ENCODE measurements around the gene ZNF491. TPM values are rescaled to one million over a fixed set of nuclear protein-coding genes. Genes with fewer than 3 reads are reported as not detected.
"Not testable (repeated sequence)": the region's sequence is repeated elsewhere in the genome, so short reads cannot be mapped to it uniquely, and the experiment has no call there.

Gene ZNF491
- total and polyA plus RNA-seq, 9 of the 15 experiments (the other 6 are each of a cell fraction or from before 2014, with no cell fraction given) = 0.19 to 0.95 (median 0.39) TPM; not detected in 1

DNA sequence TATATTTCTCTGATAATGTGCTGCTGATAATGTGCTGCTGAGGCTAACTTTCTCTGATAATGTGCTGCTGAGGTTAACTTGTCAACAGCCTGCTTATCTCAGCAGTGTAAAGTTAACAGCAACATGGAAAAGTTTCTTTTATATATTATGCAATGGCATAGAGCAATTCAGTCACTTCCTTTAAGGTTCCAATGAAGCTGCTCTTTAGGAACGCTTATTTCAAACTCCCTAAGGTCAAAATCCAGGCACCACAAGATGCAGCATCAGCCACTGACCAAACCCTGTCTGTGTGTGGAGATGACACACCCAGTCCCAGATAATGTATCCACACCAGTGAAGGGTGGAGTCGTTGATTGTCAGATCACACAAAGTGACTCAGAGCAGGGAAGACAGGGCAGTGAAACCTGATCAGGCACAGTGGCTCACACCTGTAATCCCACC lies 37.3 kb downstream of the ZNF491 start (continued):
- TF ChIP-seq, protein P1, sequence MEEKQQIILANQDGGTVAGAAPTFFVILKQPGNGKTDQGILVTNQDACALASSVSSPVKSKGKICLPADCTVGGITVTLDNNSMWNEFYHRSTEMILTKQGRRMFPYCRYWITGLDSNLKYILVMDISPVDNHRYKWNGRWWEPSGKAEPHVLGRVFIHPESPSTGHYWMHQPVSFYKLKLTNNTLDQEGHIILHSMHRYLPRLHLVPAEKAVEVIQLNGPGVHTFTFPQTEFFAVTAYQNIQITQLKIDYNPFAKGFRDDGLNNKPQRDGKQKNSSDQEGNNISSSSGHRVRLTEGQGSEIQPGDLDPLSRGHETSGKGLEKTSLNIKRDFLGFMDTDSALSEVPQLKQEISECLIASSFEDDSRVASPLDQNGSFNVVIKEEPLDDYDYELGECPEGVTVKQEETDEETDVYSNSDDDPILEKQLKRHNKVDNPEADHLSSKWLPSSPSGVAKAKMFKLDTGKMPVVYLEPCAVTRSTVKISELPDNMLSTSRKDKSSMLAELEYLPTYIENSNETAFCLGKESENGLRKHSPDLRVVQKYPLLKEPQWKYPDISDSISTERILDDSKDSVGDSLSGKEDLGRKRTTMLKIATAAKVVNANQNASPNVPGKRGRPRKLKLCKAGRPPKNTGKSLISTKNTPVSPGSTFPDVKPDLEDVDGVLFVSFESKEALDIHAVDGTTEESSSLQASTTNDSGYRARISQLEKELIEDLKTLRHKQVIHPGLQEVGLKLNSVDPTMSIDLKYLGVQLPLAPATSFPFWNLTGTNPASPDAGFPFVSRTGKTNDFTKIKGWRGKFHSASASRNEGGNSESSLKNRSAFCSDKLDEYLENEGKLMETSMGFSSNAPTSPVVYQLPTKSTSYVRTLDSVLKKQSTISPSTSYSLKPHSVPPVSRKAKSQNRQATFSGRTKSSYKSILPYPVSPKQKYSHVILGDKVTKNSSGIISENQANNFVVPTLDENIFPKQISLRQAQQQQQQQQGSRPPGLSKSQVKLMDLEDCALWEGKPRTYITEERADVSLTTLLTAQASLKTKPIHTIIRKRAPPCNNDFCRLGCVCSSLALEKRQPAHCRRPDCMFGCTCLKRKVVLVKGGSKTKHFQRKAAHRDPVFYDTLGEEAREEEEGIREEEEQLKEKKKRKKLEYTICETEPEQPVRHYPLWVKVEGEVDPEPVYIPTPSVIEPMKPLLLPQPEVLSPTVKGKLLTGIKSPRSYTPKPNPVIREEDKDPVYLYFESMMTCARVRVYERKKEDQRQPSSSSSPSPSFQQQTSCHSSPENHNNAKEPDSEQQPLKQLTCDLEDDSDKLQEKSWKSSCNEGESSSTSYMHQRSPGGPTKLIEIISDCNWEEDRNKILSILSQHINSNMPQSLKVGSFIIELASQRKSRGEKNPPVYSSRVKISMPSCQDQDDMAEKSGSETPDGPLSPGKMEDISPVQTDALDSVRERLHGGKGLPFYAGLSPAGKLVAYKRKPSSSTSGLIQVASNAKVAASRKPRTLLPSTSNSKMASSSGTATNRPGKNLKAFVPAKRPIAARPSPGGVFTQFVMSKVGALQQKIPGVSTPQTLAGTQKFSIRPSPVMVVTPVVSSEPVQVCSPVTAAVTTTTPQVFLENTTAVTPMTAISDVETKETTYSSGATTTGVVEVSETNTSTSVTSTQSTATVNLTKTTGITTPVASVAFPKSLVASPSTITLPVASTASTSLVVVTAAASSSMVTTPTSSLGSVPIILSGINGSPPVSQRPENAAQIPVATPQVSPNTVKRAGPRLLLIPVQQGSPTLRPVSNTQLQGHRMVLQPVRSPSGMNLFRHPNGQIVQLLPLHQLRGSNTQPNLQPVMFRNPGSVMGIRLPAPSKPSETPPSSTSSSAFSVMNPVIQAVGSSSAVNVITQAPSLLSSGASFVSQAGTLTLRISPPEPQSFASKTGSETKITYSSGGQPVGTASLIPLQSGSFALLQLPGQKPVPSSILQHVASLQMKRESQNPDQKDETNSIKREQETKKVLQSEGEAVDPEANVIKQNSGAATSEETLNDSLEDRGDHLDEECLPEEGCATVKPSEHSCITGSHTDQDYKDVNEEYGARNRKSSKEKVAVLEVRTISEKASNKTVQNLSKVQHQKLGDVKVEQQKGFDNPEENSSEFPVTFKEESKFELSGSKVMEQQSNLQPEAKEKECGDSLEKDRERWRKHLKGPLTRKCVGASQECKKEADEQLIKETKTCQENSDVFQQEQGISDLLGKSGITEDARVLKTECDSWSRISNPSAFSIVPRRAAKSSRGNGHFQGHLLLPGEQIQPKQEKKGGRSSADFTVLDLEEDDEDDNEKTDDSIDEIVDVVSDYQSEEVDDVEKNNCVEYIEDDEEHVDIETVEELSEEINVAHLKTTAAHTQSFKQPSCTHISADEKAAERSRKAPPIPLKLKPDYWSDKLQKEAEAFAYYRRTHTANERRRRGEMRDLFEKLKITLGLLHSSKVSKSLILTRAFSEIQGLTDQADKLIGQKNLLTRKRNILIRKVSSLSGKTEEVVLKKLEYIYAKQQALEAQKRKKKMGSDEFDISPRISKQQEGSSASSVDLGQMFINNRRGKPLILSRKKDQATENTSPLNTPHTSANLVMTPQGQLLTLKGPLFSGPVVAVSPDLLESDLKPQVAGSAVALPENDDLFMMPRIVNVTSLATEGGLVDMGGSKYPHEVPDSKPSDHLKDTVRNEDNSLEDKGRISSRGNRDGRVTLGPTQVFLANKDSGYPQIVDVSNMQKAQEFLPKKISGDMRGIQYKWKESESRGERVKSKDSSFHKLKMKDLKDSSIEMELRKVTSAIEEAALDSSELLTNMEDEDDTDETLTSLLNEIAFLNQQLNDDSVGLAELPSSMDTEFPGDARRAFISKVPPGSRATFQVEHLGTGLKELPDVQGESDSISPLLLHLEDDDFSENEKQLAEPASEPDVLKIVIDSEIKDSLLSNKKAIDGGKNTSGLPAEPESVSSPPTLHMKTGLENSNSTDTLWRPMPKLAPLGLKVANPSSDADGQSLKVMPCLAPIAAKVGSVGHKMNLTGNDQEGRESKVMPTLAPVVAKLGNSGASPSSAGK (IDR thresholded peaks at IDR 0.05) = peak; percentile 28; the same call in 1 of the 2 replicates
- TF ChIP-seq ARID1B (IDR thresholded peaks at IDR 0.05) (peak; percentile 87), SMARCC2 (IDR thresholded peaks at IDR 0.05; ENCODE audit: low read depth) (peak; percentile 52; the same call in 1 of the 2 replicates), TRIM24 (IDR thresholded peaks at IDR 0.05) (peak; percentile 7 to 68; a peak in 3 of 4 replicates), HDAC2 (IDR thresholded peaks at IDR 0.05) (peak; percentile 56; the same call in 1 of the 2 replicates), FOXK2 (conservative IDR thresholded peaks at IDR 0.05 in 1 of 2, IDR thresholded peaks at IDR 0.05 in 1 of 2; ENCODE audit: low read depth in 2 of 2) (peak in 1 of 2 experiments; percentile 75; a peak in 2 of 4 replicates), KDM1A (IDR thresholded peaks at IDR 0.05) (peak; percentile 23 to 51; a peak in 1 of 4 replicates), TOE1 (IDR thresholded peaks at IDR 0.05; ENCODE audit: borderline replicate concordance) (peak; percentile 41; the same call in 1 of the 2 replicates), MTA3 (IDR thresholded peaks at IDR 0.05; ENCODE audit: borderline replicate concordance) (0 out of 2 replicates have a peak, but pooled peaks have one; percentile 26), L3MBTL2 (IDR thresholded peaks at IDR 0.05) (peak; percentile 54), CC2D1A (IDR thresholded peaks at IDR 0.05) (peak; percentile 49; the same call in 1 of the 2 replicates), LEF1 (IDR thresholded peaks at IDR 0.05) (peak; percentile 45; the same call in 1 of the 2 replicates), MYNN (IDR thresholded peaks at IDR 0.05) (0 out of 2 replicates have a peak, but pooled peaks have one; percentile 6)
- TF ChIP-seq TOE1 (CRISPR knock-in tag; IDR thresholded peaks at IDR 0.05; ENCODE audit: borderline replicate concordance, low read depth); MYNN (CRISPR knock-in tag; IDR thresholded peaks at IDR 0.05): not testable (repeated sequence)
- TF ChIP-seq, protein P2, sequence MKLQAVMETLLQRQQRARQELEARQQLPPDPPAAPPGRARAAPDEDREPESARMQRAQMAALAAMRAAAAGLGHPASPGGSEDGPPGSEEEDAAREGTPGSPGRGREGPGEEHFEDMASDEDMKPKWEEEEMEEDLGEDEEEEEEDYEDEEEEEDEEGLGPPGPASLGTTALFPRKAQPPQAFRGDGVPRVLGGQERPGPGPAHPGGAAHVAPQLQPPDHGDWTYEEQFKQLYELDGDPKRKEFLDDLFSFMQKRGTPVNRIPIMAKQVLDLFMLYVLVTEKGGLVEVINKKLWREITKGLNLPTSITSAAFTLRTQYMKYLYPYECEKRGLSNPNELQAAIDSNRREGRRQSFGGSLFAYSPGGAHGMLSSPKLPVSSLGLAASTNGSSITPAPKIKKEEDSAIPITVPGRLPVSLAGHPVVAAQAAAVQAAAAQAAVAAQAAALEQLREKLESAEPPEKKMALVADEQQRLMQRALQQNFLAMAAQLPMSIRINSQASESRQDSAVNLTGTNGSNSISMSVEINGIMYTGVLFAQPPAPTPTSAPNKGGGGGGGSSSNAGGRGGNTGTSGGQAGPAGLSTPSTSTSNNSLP (IDR thresholded peaks at IDR 0.05; ENCODE audit: borderline replicate concordance, low read depth, low read length) = peak; percentile 17; the same call in 1 of the 2 replicates

Measured in K562 (cell line).